HepG2 (cell line): ENCODE results near the gene HIGD1A. TPM values are rescaled to one million over a fixed set of nuclear protein-coding genes. Genes with fewer than 3 reads are reported as not detected.

Experiments used
- ATF3 ChIP-seq: sonication (generic); formaldehyde crosslinking; IDR thresholded peaks from 2 replicates; pipeline ENCODE4 v1.4.0; 2020; ENCODE audit warnings: missing genetic modification reagents
- BCLAF1 ChIP-seq: fragments of 450-650 bp; IDR thresholded peaks from 2 replicates; pipeline ENCODE4 v1.6.1; 2017; ENCODE audit warnings: mild to moderate bottlenecking
- FOXP1 ChIP-seq, 2 experiments: fragments of 450-650 bp in 1 of 2; IDR thresholded peaks; 2 replicates each; pipeline ENCODE4 v1.6.1; 2017 to 2018; ENCODE audit warnings: antibody characterized with exemption in 1 of 2
- GABPB1 ChIP-seq: IDR thresholded peaks from 2 replicates; pipeline ENCODE4 v1.6.1; 2016; ENCODE audit warnings: mild to moderate bottlenecking, missing genetic modification reagents, moderate library complexity, missing compliant biosample characterization
- HDAC1 ChIP-seq: sonication (generic); formaldehyde crosslinking; IDR thresholded peaks from 2 replicates; pipeline ENCODE4 v1.5.1; 2020; ENCODE audit warnings: mild to moderate bottlenecking, missing genetic modification reagents
- JUN ChIP-seq: sonication (generic); formaldehyde crosslinking; IDR thresholded peaks from 2 replicates; pipeline ENCODE4 v1.4.0; 2020; ENCODE audit warnings: mild to moderate bottlenecking, missing genetic modification reagents
- KDM5A ChIP-seq: fragments of 200-600 bp; sonication (generic); IDR thresholded peaks from 2 replicates; pipeline ENCODE4 v1.7.0; 2018; ENCODE audit warnings: antibody characterized with exemption, mild to moderate bottlenecking, low read length, borderline replicate concordance
- MED8 ChIP-seq: sonication (generic); formaldehyde crosslinking; IDR thresholded peaks from 2 replicates; pipeline ENCODE4 v1.8.1; 2023; ENCODE audit warnings: mild to moderate bottlenecking, missing genetic modification reagents; ENCODE audit not compliant: insufficient replicate concordance
- RORA ChIP-seq: sonication (generic); formaldehyde crosslinking; IDR thresholded peaks from 2 replicates; pipeline ENCODE4 v1.5.0; 2020; ENCODE audit warnings: mild to moderate bottlenecking, missing genetic modification reagents, moderate library complexity
- SETDB1 ChIP-seq: sonication (generic); formaldehyde crosslinking; IDR thresholded peaks from 2 replicates; pipeline ENCODE4 v1.5.1; 2020; ENCODE audit warnings: missing genetic modification reagents, mild to moderate bottlenecking, borderline replicate concordance
- SP1 ChIP-seq, 2 experiments: fragments of 450-650 bp in 1 of 2; sonication (generic) in 1 of 2; formaldehyde crosslinking in 1 of 2; IDR thresholded peaks; 2 replicates each; pipeline versions ENCODE4 v1.4.0 to v1.6.1; 2016 to 2020; ENCODE audit warnings: missing genetic modification reagents in 1 of 2
- ZBTB1 ChIP-seq: sonication (generic); formaldehyde crosslinking; IDR thresholded peaks from 2 replicates; pipeline ENCODE4 v1.4.0; 2020; ENCODE audit warnings: missing genetic modification reagents, borderline replicate concordance
- ZBTB3 ChIP-seq: sonication (generic); formaldehyde crosslinking; IDR thresholded peaks from 2 replicates; pipeline ENCODE4 v1.4.0; 2020; ENCODE audit warnings: low read depth, mild to moderate bottlenecking, moderate library complexity, missing genetic modification reagents, borderline replicate concordance
- ZFP36L2 ChIP-seq: sonication (generic); formaldehyde crosslinking; IDR thresholded peaks from 2 replicates; pipeline ENCODE4 v1.4.0; 2020; ENCODE audit warnings: missing genetic modification reagents
- ZFP91 ChIP-seq: sonication (generic); formaldehyde crosslinking; IDR thresholded peaks from 2 replicates; pipeline ENCODE4 v1.9.0; 2022; ENCODE audit warnings: missing genetic modification reagents, mild to moderate bottlenecking, borderline replicate concordance
- ZNF207 ChIP-seq: fragments of 450-650 bp; IDR thresholded peaks from 2 replicates; pipeline ENCODE4 v1.6.1; 2016; ENCODE audit warnings: antibody characterized with exemption, borderline replicate concordance
- ZNF263 ChIP-seq: sonication (generic); formaldehyde crosslinking; IDR thresholded peaks from 2 replicates; pipeline ENCODE4 v1.4.0; 2020; ENCODE audit warnings: missing genetic modification reagents
- ZNF337 ChIP-seq: sonication (generic); formaldehyde crosslinking; IDR thresholded peaks from 2 replicates; pipeline ENCODE4 v1.5.1; 2020; ENCODE audit warnings: missing genetic modification reagents, low read depth, mild to moderate bottlenecking, borderline replicate concordance
- ZNF446 ChIP-seq: sonication (generic); formaldehyde crosslinking; IDR thresholded peaks from 2 replicates; pipeline ENCODE4 v1.5.0; 2020; ENCODE audit warnings: mild to moderate bottlenecking, missing genetic modification reagents
- ZNF598 ChIP-seq: sonication (generic); formaldehyde crosslinking; IDR thresholded peaks from 2 replicates; pipeline ENCODE4 v1.5.1; 2020; ENCODE audit warnings: mild to moderate bottlenecking, missing genetic modification reagents, borderline replicate concordance
- ZNF766 ChIP-seq: sonication (generic); formaldehyde crosslinking; IDR thresholded peaks from 2 replicates; pipeline ENCODE4 v1.5.0; 2020; ENCODE audit warnings: missing genetic modification reagents, borderline replicate concordance
- ZNF768 ChIP-seq: sonication (generic); formaldehyde crosslinking; IDR thresholded peaks from 2 replicates; pipeline ENCODE4 v1.4.0; 2020; ENCODE audit warnings: missing genetic modification reagents
- polyA plus RNA-seq, 8 experiments: library from polyadenylated mRNA; depleted of rRNA in 3 of 8; stranded (reverse) in 7 of 8; unstranded in 1 of 8; fragments of >200 nt; fragmentation: Illumina TruSeq in 4 of 8; extraction: Trizol in 4 of 8; gene quantifications; 2 replicates each; pipeline versions ENCODE4 v1.2.1 to v1.2.3, GENCODE V29; 2011 to 2016; ENCODE audit warnings: low read depth in 4 of 8, missing spikeins in 1 of 8, mixed read lengths in 1 of 8; ENCODE audit not compliant: insufficient read depth in 1 of 8
- total RNA-seq, 5 experiments: library from RNA; depleted of rRNA; stranded (reverse); fragments of >200 nt; fragmentation: Illumina TruSeq; extraction: Trizol; gene quantifications; 2 replicates each; pipeline ENCODE4 v1.2.3, GENCODE V29; 2016; ENCODE audit warnings: low read depth in 1 of 5
- TF ChIP-seq, protein P1 (sequence below): sonication (generic); formaldehyde crosslinking; IDR thresholded peaks from 2 replicates; pipeline ENCODE4 v1.4.0; 2020; ENCODE audit warnings: missing genetic modification reagents, mild to moderate bottlenecking, borderline replicate concordance

The HIGD1A gene
- total and polyA plus RNA-seq, 2 of the 13 experiments (the other 11 are each of a cell fraction or from before 2014, with no cell fraction given), result 222 to 253 TPM

GRCh38 chr3:42853739-42854302, 49.5 kb upstream of the HIGD1A start (continued):
- TF ChIP-seq RORA (no peak), HDAC1 (CRISPR knock-in tag) (peak; percentile 89), GABPB1 (peak; percentile 27; the same call in 1 of the 2 replicates), ZFP91 (CRISPR knock-in tag) (no peak; the same call in 1 of the 2 replicates), ZBTB3 (no peak), ZBTB1 (no peak), ZNF337 (CRISPR knock-in tag) (no peak), ZFP36L2 (no peak), JUN (peak; percentile 59; the same call in 1 of the 2 replicates), ZNF263 (CRISPR knock-in tag) (no peak), FOXP1 (IDR thresholded peaks at IDR 0.05) (peak; percentile 82), FOXP1 (CRISPR knock-in tag; IDR thresholded peaks at IDR 0.05) (peak; percentile 97), ZNF446 (0 out of 2 replicates have a peak, but pooled peaks have one; percentile 26), SETDB1 (CRISPR knock-in tag) (no peak), ZNF207 (no peak), KDM5A (no peak), BCLAF1 (no peak), SP1 (IDR thresholded peaks at IDR 0.05) (no peak), SP1 (CRISPR knock-in tag; IDR thresholded peaks at IDR 0.05) (no peak), MED8 (no peak), ZNF768 (no peak; the same call in 1 of the 2 replicates), ATF3 (0 out of 2 replicates have a peak, but pooled peaks have one; percentile 42), ZNF766 (no peak), ZNF598 (no peak)
- TF ChIP-seq, protein P1, sequence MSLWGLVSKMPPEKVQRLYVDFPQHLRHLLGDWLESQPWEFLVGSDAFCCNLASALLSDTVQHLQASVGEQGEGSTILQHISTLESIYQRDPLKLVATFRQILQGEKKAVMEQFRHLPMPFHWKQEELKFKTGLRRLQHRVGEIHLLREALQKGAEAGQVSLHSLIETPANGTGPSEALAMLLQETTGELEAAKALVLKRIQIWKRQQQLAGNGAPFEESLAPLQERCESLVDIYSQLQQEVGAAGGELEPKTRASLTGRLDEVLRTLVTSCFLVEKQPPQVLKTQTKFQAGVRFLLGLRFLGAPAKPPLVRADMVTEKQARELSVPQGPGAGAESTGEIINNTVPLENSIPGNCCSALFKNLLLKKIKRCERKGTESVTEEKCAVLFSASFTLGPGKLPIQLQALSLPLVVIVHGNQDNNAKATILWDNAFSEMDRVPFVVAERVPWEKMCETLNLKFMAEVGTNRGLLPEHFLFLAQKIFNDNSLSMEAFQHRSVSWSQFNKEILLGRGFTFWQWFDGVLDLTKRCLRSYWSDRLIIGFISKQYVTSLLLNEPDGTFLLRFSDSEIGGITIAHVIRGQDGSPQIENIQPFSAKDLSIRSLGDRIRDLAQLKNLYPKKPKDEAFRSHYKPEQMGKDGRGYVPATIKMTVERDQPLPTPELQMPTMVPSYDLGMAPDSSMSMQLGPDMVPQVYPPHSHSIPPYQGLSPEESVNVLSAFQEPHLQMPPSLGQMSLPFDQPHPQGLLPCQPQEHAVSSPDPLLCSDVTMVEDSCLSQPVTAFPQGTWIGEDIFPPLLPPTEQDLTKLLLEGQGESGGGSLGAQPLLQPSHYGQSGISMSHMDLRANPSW, result no peak
